ENCODE data around the gene PROCA1. TPM values are rescaled to one million over a fixed set of nuclear protein-coding genes. Genes with fewer than 3 reads are reported as not detected.
A peak's percentile ranks its signal among the peaks of the same experiment; 100 is the strongest.

The PROCA1 gene
- total and polyA plus RNA-seq, 2 of the 13 experiments (the other 11 are each of a cell fraction or from before 2014, with no cell fraction given), result 0.73 to 1.5 TPM

GRCh38 chr17:28744104-28744971, 32.6 kb upstream of the PROCA1 start (continued):
- no peak for TF ChIP-seq CTCF (CRISPR knock-in tag; IDR thresholded peaks at IDR 0.05)
- TF ChIP-seq GFI1 (CRISPR knock-in tag; IDR thresholded peaks at IDR 0.05; ENCODE audit: borderline replicate concordance), result no peak
- peak; percentile 62; the same call in 1 of the 2 replicates for TF ChIP-seq ZBTB2 (CRISPR knock-in tag; IDR thresholded peaks at IDR 0.05; ENCODE audit: low read depth)
- TF ChIP-seq, protein P1, sequence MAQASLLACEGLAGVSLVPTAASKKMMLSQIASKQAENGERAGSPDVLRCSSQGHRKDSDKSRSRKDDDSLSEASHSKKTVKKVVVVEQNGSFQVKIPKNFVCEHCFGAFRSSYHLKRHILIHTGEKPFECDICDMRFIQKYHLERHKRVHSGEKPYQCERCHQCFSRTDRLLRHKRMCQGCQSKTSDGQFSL (CRISPR knock-in tag; IDR thresholded peaks at IDR 0.05), result no peak; the same call in 1 of the 2 replicates
- TF ChIP-seq ZNF746 (CRISPR knock-in tag; IDR thresholded peaks at IDR 0.05), result peak; percentile 30; the same call in 1 of the 2 replicates
- TF ChIP-seq RNF2 (conservative IDR thresholded peaks at IDR 0.05; ENCODE audit: low read depth), result no peak
- TF ChIP-seq ZFY (CRISPR knock-in tag; IDR thresholded peaks at IDR 0.05), result 0 out of 2 replicates have a peak, but pooled peaks have one; percentile 5
- peak; percentile 88 for TF ChIP-seq ATF1 (CRISPR knock-in tag; IDR thresholded peaks at IDR 0.05)
- TF ChIP-seq ZNF598 (CRISPR knock-in tag; IDR thresholded peaks at IDR 0.05; ENCODE audit: borderline replicate concordance), result 0 out of 2 replicates have a peak, but pooled peaks have one; percentile 73
- peak; percentile 20; the same call in 1 of the 2 replicates for TF ChIP-seq ZNF558 (CRISPR knock-in tag; IDR thresholded peaks at IDR 0.05; ENCODE audit: borderline replicate concordance)
- peak; percentile 47; the same call in 1 of the 2 replicates for TF ChIP-seq SPEN (CRISPR knock-in tag; IDR thresholded peaks at IDR 0.05; ENCODE audit: low read depth)
- TF ChIP-seq TOE1 (CRISPR knock-in tag; IDR thresholded peaks at IDR 0.05), result no peak; the same call in 1 of the 2 replicates
- TF ChIP-seq IRF2 (CRISPR knock-in tag; IDR thresholded peaks at IDR 0.05), result 0 out of 2 replicates have a peak, but pooled peaks have one; percentile 7
- TF ChIP-seq CBX1 (IDR thresholded peaks at IDR 0.05; ENCODE audit: low read depth), result peak; percentile 11
- TF ChIP-seq DMAP1 (CRISPR knock-in tag; IDR thresholded peaks at IDR 0.05), result peak; percentile 77
- no peak for TF ChIP-seq SMAD1 (CRISPR knock-in tag; IDR thresholded peaks at IDR 0.05; ENCODE audit: borderline replicate concordance, low read depth)
- no peak for TF ChIP-seq ZNF256 (CRISPR knock-in tag; conservative IDR thresholded peaks at IDR 0.05)
- TF ChIP-seq JUND (CRISPR knock-in tag; IDR thresholded peaks at IDR 0.05), result no peak
- TF ChIP-seq ZNF12 (CRISPR knock-in tag; IDR thresholded peaks at IDR 0.05), result 0 out of 2 replicates have a peak, but pooled peaks have one; percentile 20
- no peak for TF ChIP-seq U2AF2 (IDR thresholded peaks at IDR 0.05; ENCODE audit: low read depth, low read length)
- TF ChIP-seq BRD4 (CRISPR knock-in tag; IDR thresholded peaks at IDR 0.05), result 0 out of 2 replicates have a peak, but pooled peaks have one; percentile 38
- TF ChIP-seq POLR2G (IDR thresholded peaks at IDR 0.05; ENCODE audit: low read depth, low read length), result peak; percentile 82; the same call in 1 of the 2 replicates
- no peak for TF ChIP-seq SOX6 (IDR thresholded peaks at IDR 0.05)
- TF ChIP-seq SOX6 (CRISPR knock-in tag; IDR thresholded peaks at IDR 0.05), result no peak
- TF ChIP-seq ZBTB10 (CRISPR knock-in tag; IDR thresholded peaks at IDR 0.05; ENCODE audit: borderline replicate concordance), result no peak

All from HepG2 (cell line).